22Rv1 (cell line): ENCODE measurements around the gene MXD4.

Experiments used
- CTCF ChIP-seq: fragments of 450-650 bp; IDR thresholded peaks from 2 replicates; pipeline ENCODE4 v1.5.1; 2017; ENCODE audit warnings: mild to moderate bottlenecking
- ZFX ChIP-seq: fragments of 450-650 bp; IDR thresholded peaks from 2 replicates; pipeline ENCODE4 v1.6.1; 2017; ENCODE audit warnings: antibody characterized with exemption, borderline replicate concordance

GRCh38 chr4:2289955-2290333, 28.0 kb upstream of the MXD4 start:
- no peak for TF ChIP-seq CTCF
- no peak for TF ChIP-seq ZFX
